GM21423 (cell line): Measurements from ENCODE around the gene EPS8L2.

ENCODE experiments used
- ATAC-seq: cut with Tn5 transposase; IDR thresholded peaks from one replicate; pipeline ENCODE4 v1.9.1; 2021; ENCODE audit warnings: mild to moderate bottlenecking, moderate library complexity; ENCODE audit not compliant: unreplicated experiment

Gene EPS8L2

GRCh38 chr11:703506-703905 lies 2.5 kb upstream of the EPS8L2 start:
- ATAC-seq: no peak

GRCh38 chr11:704228-704674 lies 1.8 kb upstream of the EPS8L2 start:
- no peak for ATAC-seq

GRCh38 chr11:704781-705645 lies 1.0 kb upstream of the EPS8L2 start:
- no peak for ATAC-seq

- no peak for ATAC-seq
Observed at GRCh38 chr11:706439-706956, 467 bp downstream of the EPS8L2 start.

GRCh38 chr11:706957-707816 lies 1.2 kb downstream of the EPS8L2 start:
- ATAC-seq: no peak

- no peak for ATAC-seq
Observed at GRCh38 chr11:707817-708420, 1.9 kb downstream of the EPS8L2 start.

- ATAC-seq: no peak
Observed at GRCh38 chr11:708511-708910, 2.5 kb downstream of the EPS8L2 start.

GRCh38 chr11:709109-709997 lies 3.3 kb downstream of the EPS8L2 start:
- ATAC-seq: no peak

GRCh38 chr11:714436-714835 lies 8.4 kb downstream of the EPS8L2 start:
- ATAC-seq: no peak

GRCh38 chr11:719214-720016 lies 13.4 kb downstream of the EPS8L2 start:
- ATAC-seq: no peak

GRCh38 chr11:720017-720641 lies 14.1 kb downstream of the EPS8L2 start:
- ATAC-seq: no peak

GRCh38 chr11:720642-721246 lies 14.7 kb downstream of the EPS8L2 start:
- ATAC-seq: no peak

GRCh38 chr11:721247-721740 lies 15.3 kb downstream of the EPS8L2 start:
- no peak for ATAC-seq

- ATAC-seq: no peak
Observed at GRCh38 chr11:721741-722345, 15.8 kb downstream of the EPS8L2 start.

GRCh38 chr11:722346-722811 lies 16.3 kb downstream of the EPS8L2 start:
- no peak for ATAC-seq

GRCh38 chr11:723120-723883 lies 17.3 kb downstream of the EPS8L2 start:
- ATAC-seq: no peak
